Measurements from ENCODE around the gene UBE2O.

Gene UBE2O

DNA sequence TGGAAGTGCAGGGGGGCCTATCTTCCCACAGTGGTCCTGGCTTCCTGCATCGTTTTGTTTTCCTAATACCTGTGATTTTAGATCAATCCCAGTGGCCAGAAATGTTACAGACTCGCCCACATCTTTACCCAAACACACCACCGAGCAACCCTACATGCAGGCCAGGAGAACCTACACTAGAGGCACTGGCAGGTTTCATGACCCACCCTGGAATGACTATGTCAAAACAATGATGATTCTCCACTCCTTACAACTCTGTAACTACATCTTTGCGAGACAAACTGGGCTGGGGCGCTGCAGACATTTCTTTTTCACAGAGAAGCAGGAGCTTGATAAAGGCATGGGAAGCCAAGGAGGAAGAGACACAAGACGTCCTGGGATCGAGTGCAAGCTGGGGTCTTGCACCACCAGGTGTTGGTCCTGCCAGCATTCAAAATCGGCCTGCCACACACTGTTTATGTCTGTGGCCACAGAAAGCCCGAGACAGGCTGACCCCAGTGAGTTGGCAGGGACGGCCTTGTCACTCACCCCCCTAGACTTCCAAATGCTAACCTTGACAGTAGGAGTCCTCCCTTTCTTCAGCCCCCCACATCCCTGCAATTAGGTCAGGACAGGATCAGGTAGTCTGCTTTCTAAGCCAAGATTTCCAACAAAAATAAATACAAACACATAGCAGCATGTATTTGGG is 32.5 kb downstream of the UBE2O start:
- H3K4me3 ChIP-seq (ENCODE audit: low read depth in 1 of 2, low read length in 2 of 2) = no peak overlapping the region
- no peaks in the 10 kb centered on the region for H3K27me3 ChIP-seq (ENCODE audit: insufficient read depth, low read length, poor library complexity)
- TF ChIP-seq EZH2 (IDR thresholded peaks at IDR 0.05; ENCODE audit: borderline replicate concordance, low read depth, low read length, severe bottlenecking) = no peak
- TF ChIP-seq, protein P1, sequence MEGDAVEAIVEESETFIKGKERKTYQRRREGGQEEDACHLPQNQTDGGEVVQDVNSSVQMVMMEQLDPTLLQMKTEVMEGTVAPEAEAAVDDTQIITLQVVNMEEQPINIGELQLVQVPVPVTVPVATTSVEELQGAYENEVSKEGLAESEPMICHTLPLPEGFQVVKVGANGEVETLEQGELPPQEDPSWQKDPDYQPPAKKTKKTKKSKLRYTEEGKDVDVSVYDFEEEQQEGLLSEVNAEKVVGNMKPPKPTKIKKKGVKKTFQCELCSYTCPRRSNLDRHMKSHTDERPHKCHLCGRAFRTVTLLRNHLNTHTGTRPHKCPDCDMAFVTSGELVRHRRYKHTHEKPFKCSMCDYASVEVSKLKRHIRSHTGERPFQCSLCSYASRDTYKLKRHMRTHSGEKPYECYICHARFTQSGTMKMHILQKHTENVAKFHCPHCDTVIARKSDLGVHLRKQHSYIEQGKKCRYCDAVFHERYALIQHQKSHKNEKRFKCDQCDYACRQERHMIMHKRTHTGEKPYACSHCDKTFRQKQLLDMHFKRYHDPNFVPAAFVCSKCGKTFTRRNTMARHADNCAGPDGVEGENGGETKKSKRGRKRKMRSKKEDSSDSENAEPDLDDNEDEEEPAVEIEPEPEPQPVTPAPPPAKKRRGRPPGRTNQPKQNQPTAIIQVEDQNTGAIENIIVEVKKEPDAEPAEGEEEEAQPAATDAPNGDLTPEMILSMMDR (IDR thresholded peaks at IDR 0.05; ENCODE audit: borderline replicate concordance, extremely low read depth, low read length, poor library complexity, severe bottlenecking) = no peak
- no peaks in the 10 kb centered on the region for H3K4me1 ChIP-seq (ENCODE audit: insufficient read depth, low read length)
- no peak overlapping the region for H3K9ac ChIP-seq (ENCODE audit: low read depth, low read length)
- H4K20me1 ChIP-seq (ENCODE audit: insufficient read depth, low read length) = peaks cover 60% of the 10 kb centered on the region
- H2AFZ ChIP-seq (ENCODE audit: low read depth, low read length) = no peak overlapping the region
- peaks cover 66% of the 10 kb centered on the region for H3K79me2 ChIP-seq (ENCODE audit: insufficient read depth, low read length)
- H3K36me3 ChIP-seq (ENCODE audit: insufficient read depth, low read length) = peaks cover 12% of the 10 kb centered on the region
- H3K4me2 ChIP-seq (ENCODE audit: insufficient read depth, low read length) = no peak overlapping the region
- H3K9me3 ChIP-seq (ENCODE audit: insufficient read depth, low read length, severe bottlenecking) = no peaks in the 10 kb centered on the region
- H3K27ac ChIP-seq (ENCODE audit: low read length) = no peak overlapping the region
- DNase-seq = no peak
- no peak for ATAC-seq (ENCODE audit: insufficient read depth, low read depth)

DNA sequence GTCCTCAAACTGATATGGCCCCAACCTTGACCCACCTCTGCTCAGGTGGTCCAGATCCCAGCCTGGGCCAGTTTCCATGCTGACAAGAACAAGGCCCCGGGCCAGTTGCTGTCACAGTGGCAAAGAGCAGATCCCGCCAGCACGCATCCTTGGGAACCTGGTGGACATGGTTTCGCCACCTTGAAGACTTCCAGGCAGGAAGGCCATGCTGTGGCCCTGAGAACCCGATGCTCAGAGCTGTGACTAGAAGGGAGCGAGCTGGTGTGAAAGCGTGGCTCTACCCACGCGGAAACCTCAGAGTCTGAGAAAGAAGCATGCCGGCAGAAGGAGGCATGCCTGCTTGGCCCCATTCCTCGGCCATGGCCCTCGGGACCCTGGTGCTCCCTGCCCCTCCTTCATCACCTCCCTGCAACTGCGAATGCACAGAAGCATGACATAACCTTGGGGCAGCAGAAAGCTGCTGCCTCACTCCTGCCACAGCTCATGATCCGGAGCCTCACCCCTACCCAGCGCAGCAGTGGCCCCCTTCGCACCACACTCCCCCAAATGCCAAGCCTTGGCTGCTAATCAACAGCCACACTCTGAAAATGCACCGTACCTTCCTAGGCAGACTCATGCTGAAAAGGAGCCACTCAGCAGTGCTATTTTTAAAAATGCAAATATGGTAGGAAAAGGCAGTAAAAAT is 33.2 kb downstream of the UBE2O start:
- ATAC-seq (ENCODE audit: insufficient read depth, low read depth) (no peak), DNase-seq (no peak)
- H3K36me3 ChIP-seq (ENCODE audit: insufficient read depth, low read length) = peaks cover 19% of the 10 kb centered on the region
- H3K4me3 ChIP-seq (ENCODE audit: low read depth in 1 of 2, low read length in 2 of 2) = no peak overlapping the region
- H4K20me1 ChIP-seq (ENCODE audit: insufficient read depth, low read length) = peaks cover 67% of the 10 kb centered on the region
- H3K27me3 ChIP-seq (ENCODE audit: insufficient read depth, low read length, poor library complexity) = no peaks in the 10 kb centered on the region
- H2AFZ ChIP-seq (ENCODE audit: low read depth, low read length) = no peak overlapping the region
- peaks cover 72% of the 10 kb centered on the region for H3K79me2 ChIP-seq (ENCODE audit: insufficient read depth, low read length)
- H3K4me1 ChIP-seq (ENCODE audit: insufficient read depth, low read length) = no peaks in the 10 kb centered on the region
- H3K4me2 ChIP-seq (ENCODE audit: insufficient read depth, low read length) = no peak overlapping the region
- TF ChIP-seq, protein P1 (IDR thresholded peaks at IDR 0.05; ENCODE audit: borderline replicate concordance, extremely low read depth, low read length, poor library complexity, severe bottlenecking) = no peak
- TF ChIP-seq EZH2 (IDR thresholded peaks at IDR 0.05; ENCODE audit: borderline replicate concordance, low read depth, low read length, severe bottlenecking) = no peak
- no peaks in the 10 kb centered on the region for H3K9me3 ChIP-seq (ENCODE audit: insufficient read depth, low read length, severe bottlenecking)
- no peak overlapping the region for H3K9ac ChIP-seq (ENCODE audit: low read depth, low read length)
- H3K27ac ChIP-seq (ENCODE audit: low read length) = no peak overlapping the region

DNA sequence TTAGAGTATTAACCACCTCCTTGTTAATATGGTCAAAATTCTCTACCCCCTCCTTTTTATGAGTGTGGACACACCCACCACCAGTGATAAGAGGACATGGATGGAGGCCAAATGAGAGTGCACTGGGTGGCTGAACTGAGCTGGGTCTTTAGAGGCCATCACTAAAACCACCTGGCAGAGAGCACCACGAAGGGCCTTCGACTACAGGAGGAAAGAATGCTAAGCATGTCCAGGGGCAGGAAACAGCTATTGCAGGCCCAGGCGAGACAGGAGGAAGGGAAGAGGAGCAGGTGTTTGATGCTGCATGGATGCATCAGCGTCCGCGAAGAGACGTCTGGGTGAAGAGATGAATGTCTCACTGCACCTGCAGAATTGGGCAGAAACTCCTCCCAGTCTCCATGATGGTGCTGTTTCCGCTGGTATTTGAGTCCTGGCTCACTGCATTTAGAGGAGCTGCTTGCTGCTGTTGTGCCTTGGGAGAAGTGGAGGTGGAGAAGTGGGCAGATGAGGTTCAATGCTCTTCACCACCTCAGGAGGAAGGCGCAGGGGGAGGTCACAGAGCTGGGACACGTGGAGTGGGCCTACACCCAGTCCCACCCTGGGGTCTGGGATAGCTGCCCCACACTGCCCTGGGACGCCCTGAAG is 35.3 kb downstream of the UBE2O start:
- H4K20me1 ChIP-seq (ENCODE audit: insufficient read depth, low read length) = peaks cover 72% of the 10 kb centered on the region
- no peak overlapping the region for H3K27ac ChIP-seq (ENCODE audit: low read length)
- no peaks in the 10 kb centered on the region for H3K27me3 ChIP-seq (ENCODE audit: insufficient read depth, low read length, poor library complexity)
- H3K4me1 ChIP-seq (ENCODE audit: insufficient read depth, low read length) = no peaks in the 10 kb centered on the region
- ATAC-seq (ENCODE audit: insufficient read depth, low read depth) (no peak), DNase-seq (no peak)
- no peak overlapping the region for H3K9ac ChIP-seq (ENCODE audit: low read depth, low read length)
- no peak overlapping the region for H2AFZ ChIP-seq (ENCODE audit: low read depth, low read length)
- TF ChIP-seq, protein P1 (IDR thresholded peaks at IDR 0.05; ENCODE audit: borderline replicate concordance, extremely low read depth, low read length, poor library complexity, severe bottlenecking) = no peak
- TF ChIP-seq EZH2 (IDR thresholded peaks at IDR 0.05; ENCODE audit: borderline replicate concordance, low read depth, low read length, severe bottlenecking) = no peak
- H3K4me2 ChIP-seq (ENCODE audit: insufficient read depth, low read length) = no peak overlapping the region
- no peaks in the 10 kb centered on the region for H3K9me3 ChIP-seq (ENCODE audit: insufficient read depth, low read length, severe bottlenecking)
- H3K4me3 ChIP-seq (ENCODE audit: low read depth in 1 of 2, low read length in 2 of 2) = no peak overlapping the region
- peaks cover 21% of the 10 kb centered on the region for H3K36me3 ChIP-seq (ENCODE audit: insufficient read depth, low read length)
- H3K79me2 ChIP-seq (ENCODE audit: insufficient read depth, low read length) = peaks cover 82% of the 10 kb centered on the region
